GM13977 (cell line): ENCODE data around the gene ZNF593OS.

Experiments
- DNase-seq: peaks from one replicate; pipeline ENCODE4 v3.0.0; 2012; ENCODE audit warnings: low spot score
- in situ Hi-C: fragments of 300-500 bp; cut with MboI; formaldehyde crosslinking; loops from one replicate; pipeline ENCODE4 v1.12.0; 2022; ENCODE audit warnings: low sequenced_read_pairs, low pct_unique_long_range_greater_than_20kb, mixed read lengths, inconsistent platforms; ENCODE audit not compliant: unreplicated experiment
- TF ChIP-seq, protein P1 (sequence below): IDR thresholded peaks from 2 replicates; pipeline ENCODE4 v1.5.1; 2012; ENCODE audit warnings: mild to moderate bottlenecking, control low read depth; ENCODE audit not compliant: insufficient read depth; ENCODE audit errors: extremely low read depth, missing control alignments

Gene ZNF593OS

GRCh38 chr1:26195805-26196204, 24.2 kb upstream of the ZNF593OS start:
- no peak for DNase-seq
- in situ Hi-C loops, result no loop called here
- TF ChIP-seq, protein P1, sequence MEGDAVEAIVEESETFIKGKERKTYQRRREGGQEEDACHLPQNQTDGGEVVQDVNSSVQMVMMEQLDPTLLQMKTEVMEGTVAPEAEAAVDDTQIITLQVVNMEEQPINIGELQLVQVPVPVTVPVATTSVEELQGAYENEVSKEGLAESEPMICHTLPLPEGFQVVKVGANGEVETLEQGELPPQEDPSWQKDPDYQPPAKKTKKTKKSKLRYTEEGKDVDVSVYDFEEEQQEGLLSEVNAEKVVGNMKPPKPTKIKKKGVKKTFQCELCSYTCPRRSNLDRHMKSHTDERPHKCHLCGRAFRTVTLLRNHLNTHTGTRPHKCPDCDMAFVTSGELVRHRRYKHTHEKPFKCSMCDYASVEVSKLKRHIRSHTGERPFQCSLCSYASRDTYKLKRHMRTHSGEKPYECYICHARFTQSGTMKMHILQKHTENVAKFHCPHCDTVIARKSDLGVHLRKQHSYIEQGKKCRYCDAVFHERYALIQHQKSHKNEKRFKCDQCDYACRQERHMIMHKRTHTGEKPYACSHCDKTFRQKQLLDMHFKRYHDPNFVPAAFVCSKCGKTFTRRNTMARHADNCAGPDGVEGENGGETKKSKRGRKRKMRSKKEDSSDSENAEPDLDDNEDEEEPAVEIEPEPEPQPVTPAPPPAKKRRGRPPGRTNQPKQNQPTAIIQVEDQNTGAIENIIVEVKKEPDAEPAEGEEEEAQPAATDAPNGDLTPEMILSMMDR, result no peak

DNA sequence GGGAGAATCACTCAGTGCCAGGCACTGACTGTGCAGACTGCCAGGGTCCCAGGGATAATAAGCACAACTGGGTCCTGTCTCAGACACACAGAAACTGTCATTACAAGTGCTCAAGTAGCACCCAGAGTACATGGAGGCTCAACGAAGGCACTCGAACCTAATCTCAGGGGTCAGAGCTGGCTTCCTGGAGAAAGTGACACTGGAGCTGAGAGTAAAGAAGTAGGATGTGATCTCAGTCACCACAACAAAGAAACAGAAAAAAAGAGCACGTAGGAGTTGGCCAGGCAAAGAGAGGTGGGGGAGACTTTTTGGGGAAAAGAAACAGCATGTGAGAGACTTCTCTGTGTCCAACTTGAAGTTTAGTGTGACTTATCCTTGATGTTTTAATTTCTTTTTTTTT, 20.1 kb upstream of the ZNF593OS start:
- DNase-seq, result peak; percentile 69
- TF ChIP-seq, protein P1, result no peak
- in situ Hi-C loops, result no loop called here

DNA sequence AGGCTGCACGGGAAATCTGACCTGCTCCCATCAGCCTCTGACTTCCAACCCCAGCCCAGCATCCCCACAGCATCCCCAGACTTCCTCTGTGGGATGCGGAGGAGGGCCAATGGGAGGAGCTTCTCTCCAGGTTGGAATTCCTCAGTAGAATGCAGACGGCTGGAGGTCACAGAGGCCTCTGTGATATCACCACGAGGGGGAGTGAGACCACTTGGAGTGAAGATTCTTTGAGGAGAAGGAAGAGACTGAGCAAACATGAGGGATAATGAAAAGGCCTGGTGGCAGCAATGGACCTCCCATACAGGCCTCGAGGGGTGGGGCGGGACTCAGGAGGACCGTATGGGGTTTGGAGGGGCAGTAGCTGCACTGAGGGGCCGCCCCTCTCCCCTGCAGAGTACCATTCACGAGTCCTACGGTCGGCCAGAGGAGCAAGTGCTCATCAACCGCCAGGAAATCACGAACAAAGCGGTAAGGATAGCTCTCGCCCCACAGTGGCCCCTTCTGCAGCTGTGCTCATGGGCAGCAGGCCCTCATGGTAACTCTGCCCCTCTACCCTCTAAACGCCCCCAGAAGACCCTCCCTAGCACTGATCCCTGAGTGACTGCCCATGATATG, 18.8 kb upstream of the ZNF593OS start, which contains the start of gene CATSPER4:
Gene CATSPER4 (plus strand): TSS at position 230 of the 615 bp plus-strand sequence. CDS start 26 bp downstream, at position 256.
- TF ChIP-seq, protein P1, result peak; percentile 34
- in situ Hi-C loops, result no loop called here
- peak; percentile 28 for DNase-seq

- in situ Hi-C loops, result no loop called here
- no peak for DNase-seq
- TF ChIP-seq, protein P1, result no peak
Measured at GRCh38 chr1:26189751-26190275, 18.2 kb upstream of the ZNF593OS start.

- no peak for DNase-seq
- in situ Hi-C loops, result no loop called here
- TF ChIP-seq, protein P1, result no peak
Measured at GRCh38 chr1:26189331-26189730, 17.7 kb upstream of the ZNF593OS start.

DNA sequence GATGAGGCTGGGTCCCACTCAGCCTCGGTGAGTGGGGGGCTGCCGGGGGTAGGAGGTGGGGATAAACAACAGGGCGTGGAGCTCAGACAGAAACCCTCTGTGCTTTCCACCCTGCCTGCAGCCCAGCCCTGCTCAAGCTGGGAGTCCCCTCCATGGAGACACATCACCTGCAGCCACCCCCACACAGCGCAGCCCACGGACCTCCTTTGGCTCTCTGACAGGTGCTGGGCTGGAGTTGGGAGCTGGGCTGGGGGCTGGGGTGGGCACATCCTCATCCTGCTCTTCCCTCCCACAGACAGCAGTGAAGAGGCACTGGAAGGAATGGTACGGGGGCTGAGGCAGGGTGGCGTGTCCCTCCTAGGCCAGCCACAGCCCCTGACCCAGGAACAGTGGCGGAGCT, 16.8 kb upstream of the ZNF593OS start:
- TF ChIP-seq, protein P1, result no peak
- no peak for DNase-seq
- in situ Hi-C loops, result no loop called here
